Measurements from ENCODE around the gene SLIT3.

DNA sequence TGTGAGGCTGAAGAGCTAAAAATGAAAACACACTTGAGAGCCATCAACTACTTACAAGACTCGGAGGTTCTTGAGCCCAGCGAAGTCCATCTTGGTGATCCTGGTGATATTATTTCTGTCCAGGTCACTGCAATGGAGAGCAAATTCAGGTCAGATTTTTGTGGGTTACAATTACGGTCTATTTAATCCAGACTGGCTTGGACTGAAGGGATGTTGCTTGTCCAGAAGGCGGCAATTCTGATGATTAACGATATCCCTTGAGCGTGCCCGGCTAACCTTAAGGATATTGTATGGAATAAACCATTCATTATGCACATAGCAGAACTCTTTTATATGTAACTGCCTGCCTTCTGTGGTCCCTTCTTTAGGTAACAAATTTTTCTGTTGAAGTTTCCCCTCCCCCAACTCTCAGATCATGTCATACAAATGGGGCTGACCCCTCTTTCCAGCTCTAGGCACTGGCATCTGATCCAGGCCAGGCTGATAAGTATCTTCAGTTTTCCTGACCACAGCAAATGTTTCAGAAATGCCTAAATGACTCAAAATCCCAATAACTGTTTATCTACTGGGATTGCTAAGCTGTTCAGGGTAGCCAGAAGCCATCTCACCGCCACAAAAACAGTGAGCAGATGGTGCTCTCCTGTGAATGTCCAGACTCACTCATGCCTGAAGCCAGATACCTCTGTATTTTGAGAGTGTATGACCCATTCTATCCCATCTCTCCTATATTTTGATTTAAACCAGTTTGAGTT, 49.4 kb downstream of the SLIT3 start:
- TF ChIP-seq, protein P1, sequence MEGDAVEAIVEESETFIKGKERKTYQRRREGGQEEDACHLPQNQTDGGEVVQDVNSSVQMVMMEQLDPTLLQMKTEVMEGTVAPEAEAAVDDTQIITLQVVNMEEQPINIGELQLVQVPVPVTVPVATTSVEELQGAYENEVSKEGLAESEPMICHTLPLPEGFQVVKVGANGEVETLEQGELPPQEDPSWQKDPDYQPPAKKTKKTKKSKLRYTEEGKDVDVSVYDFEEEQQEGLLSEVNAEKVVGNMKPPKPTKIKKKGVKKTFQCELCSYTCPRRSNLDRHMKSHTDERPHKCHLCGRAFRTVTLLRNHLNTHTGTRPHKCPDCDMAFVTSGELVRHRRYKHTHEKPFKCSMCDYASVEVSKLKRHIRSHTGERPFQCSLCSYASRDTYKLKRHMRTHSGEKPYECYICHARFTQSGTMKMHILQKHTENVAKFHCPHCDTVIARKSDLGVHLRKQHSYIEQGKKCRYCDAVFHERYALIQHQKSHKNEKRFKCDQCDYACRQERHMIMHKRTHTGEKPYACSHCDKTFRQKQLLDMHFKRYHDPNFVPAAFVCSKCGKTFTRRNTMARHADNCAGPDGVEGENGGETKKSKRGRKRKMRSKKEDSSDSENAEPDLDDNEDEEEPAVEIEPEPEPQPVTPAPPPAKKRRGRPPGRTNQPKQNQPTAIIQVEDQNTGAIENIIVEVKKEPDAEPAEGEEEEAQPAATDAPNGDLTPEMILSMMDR (IDR thresholded peaks at IDR 0.05; ENCODE audit: borderline replicate concordance, extremely low read depth, low read length, poor library complexity, severe bottlenecking), result no peak
- TF ChIP-seq EZH2 (IDR thresholded peaks at IDR 0.05; ENCODE audit: borderline replicate concordance, low read depth, low read length, severe bottlenecking), result no peak

All from DND-41 (cell line).